ENCODE results near the gene ACKR3.

ACKR3 gene

GRCh38 chr2:236612737-236613136 lies 43.1 kb downstream of the ACKR3 start:
- DNase-seq: no peak

- DNase-seq: no peak
Measured at GRCh38 chr2:236613612-236614011, 44.0 kb downstream of the ACKR3 start.

GRCh38 chr2:236614551-236614950 lies 44.9 kb downstream of the ACKR3 start:
- DNase-seq: no peak

- DNase-seq: no peak
Measured at GRCh38 chr2:236616031-236616430, 46.4 kb downstream of the ACKR3 start.

GRCh38 chr2:236616624-236617023 lies 47.0 kb downstream of the ACKR3 start:
- DNase-seq: no peak

GRCh38 chr2:236617221-236617737 lies 47.7 kb downstream of the ACKR3 start:
- no peak for DNase-seq

- no peak for DNase-seq
Measured at GRCh38 chr2:236617796-236618195, 48.2 kb downstream of the ACKR3 start.

GRCh38 chr2:236618370-236618769 lies 48.7 kb downstream of the ACKR3 start:
- no peak for DNase-seq

- DNase-seq: no peak
Measured at GRCh38 chr2:236619910-236620612, 50.4 kb downstream of the ACKR3 start.

- DNase-seq: no peak
Measured at GRCh38 chr2:236621786-236622185, 52.2 kb downstream of the ACKR3 start.

- DNase-seq: no peak
Measured at GRCh38 chr2:236622201-236622600, 52.6 kb downstream of the ACKR3 start.

- DNase-seq: no peak
Measured at GRCh38 chr2:236622660-236623059, 53.0 kb downstream of the ACKR3 start.

- no peak for DNase-seq
Measured at GRCh38 chr2:236623816-236624215, 54.2 kb downstream of the ACKR3 start.

- no peak for DNase-seq
Measured at GRCh38 chr2:236625156-236625690, 55.6 kb downstream of the ACKR3 start.

GRCh38 chr2:236626391-236627150 lies 56.9 kb downstream of the ACKR3 start:
- no peak for DNase-seq

GRCh38 chr2:236627193-236627592 lies 57.6 kb downstream of the ACKR3 start:
- no peak for DNase-seq

GRCh38 chr2:236627841-236628240 lies 58.2 kb downstream of the ACKR3 start:
- no peak for DNase-seq

GRCh38 chr2:236628256-236628901 lies 58.8 kb downstream of the ACKR3 start:
- no peak for DNase-seq

GRCh38 chr2:236628981-236629605 lies 59.5 kb downstream of the ACKR3 start:
- no peak for DNase-seq

GRCh38 chr2:236629961-236630872 lies 60.6 kb downstream of the ACKR3 start:
- no peak for DNase-seq

- DNase-seq: no peak
Measured at GRCh38 chr2:236631281-236631855, 61.7 kb downstream of the ACKR3 start.
